ENCODE data around the gene RPS5. TPM values are rescaled to one million over a fixed set of nuclear protein-coding genes. Genes with fewer than 3 reads are reported as not detected.

RPS5 gene
- total and polyA plus RNA-seq, 9 of the 15 experiments (the other 6 are each of a cell fraction or from before 2014, with no cell fraction given) = 1,228 to 3,570 (median 2,484) TPM

- no peak for TF ChIP-seq TFE3 (CRISPR knock-in tag; IDR thresholded peaks at IDR 0.05)
- TF ChIP-seq ELF1 (tag; IDR thresholded peaks at IDR 0.05) = peak; percentile 95
- TF ChIP-seq CSDE1 (IDR thresholded peaks at IDR 0.05) = peak in 1 of 2 experiments; percentile 99; a peak in 2 of 4 replicates
- TF ChIP-seq FOSL1 (tag; conservative IDR thresholded peaks at IDR 0.05) = no peak
- TF ChIP-seq NFIX (CRISPR knock-in tag; IDR thresholded peaks at IDR 0.05; ENCODE audit: low read depth) = no peak
- TF ChIP-seq FOXK2 (conservative IDR thresholded peaks at IDR 0.05 in 1 of 2, IDR thresholded peaks at IDR 0.05 in 1 of 2; ENCODE audit: low read depth in 2 of 2) = peak in 1 of 2 experiments; percentile 35; a peak in 2 of 4 replicates
- TF ChIP-seq STAT5A (IDR thresholded peaks at IDR 0.05; ENCODE audit: borderline replicate concordance, low read length) = peak; percentile 10; the same call in 1 of the 2 replicates
- TF ChIP-seq USF1 (CRISPR knock-in tag; IDR thresholded peaks at IDR 0.05) = no peak
- no peak for TF ChIP-seq DLX4 (CRISPR knock-in tag; IDR thresholded peaks at IDR 0.05)
- no peak; the same call in 1 of the 2 replicates for TF ChIP-seq ZEB2 (IDR thresholded peaks at IDR 0.05)
- peak; percentile 77 for TF ChIP-seq NCOA1 (IDR thresholded peaks at IDR 0.05; ENCODE audit: low read depth)
- TF ChIP-seq SMAD2 (IDR thresholded peaks at IDR 0.05; ENCODE audit: low read depth, low read length) = no peak
- no peak for TF ChIP-seq ELK3 (CRISPR knock-in tag; IDR thresholded peaks at IDR 0.05)
- no peak for TF ChIP-seq ZFPM2 (CRISPR knock-in tag; IDR thresholded peaks at IDR 0.05)
- no peak for TF ChIP-seq ZNF766 (CRISPR knock-in tag; conservative IDR thresholded peaks at IDR 0.05)
- TF ChIP-seq TSHZ1 (CRISPR knock-in tag; IDR thresholded peaks at IDR 0.05) = no peak
- peak; percentile 65; the same call in 1 of the 2 replicates for TF ChIP-seq CREM (IDR thresholded peaks at IDR 0.05; ENCODE audit: low read depth)
- no peak for TF ChIP-seq SAFB2 (IDR thresholded peaks at IDR 0.05; ENCODE audit: borderline replicate concordance, low read depth, low read length, severe bottlenecking)
- TF ChIP-seq ZFX (CRISPR knock-in tag; IDR thresholded peaks at IDR 0.05) = peak; percentile 99
- peak; percentile 58 for TF ChIP-seq TFAP4 (CRISPR knock-in tag; IDR thresholded peaks at IDR 0.05; ENCODE audit: borderline replicate concordance)
These were observed 24.6 kb upstream of the RPS5 start, which contains the start of gene ZNF497 (continued) for GRCh38 chr19:58362272-58362994.
